ENCODE data around the gene NDUFC1. TPM values are rescaled to one million over a fixed set of nuclear protein-coding genes. Genes with fewer than 3 reads are reported as not detected.
"Not testable (repeated sequence)": the region's sequence is repeated elsewhere in the genome, so short reads cannot be mapped to it uniquely, and the experiment has no call there.

Gene NDUFC1
- total and polyA plus RNA-seq, 2 donors (not counting 1 experiment from before 2014, with no cell fraction given) = 16.9 to 19.1 TPM

DNA sequence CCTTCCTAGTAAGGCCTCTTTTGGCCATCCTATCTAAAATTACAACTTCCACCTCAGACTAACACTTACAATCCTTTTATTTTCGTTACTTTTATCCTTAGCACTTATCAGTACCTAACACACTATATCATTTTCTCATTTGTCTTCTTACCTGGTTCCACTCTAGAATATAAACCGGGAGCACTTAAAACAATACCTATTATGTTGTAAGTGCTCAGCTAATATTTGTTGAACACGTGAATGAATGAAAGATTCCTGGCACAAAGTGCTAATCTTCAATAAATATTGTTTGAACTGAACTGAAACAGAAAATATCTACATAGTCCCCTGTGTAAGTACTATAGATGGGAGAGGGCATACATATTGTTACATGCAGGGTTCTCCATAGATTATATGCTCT, 36.6 kb downstream of the NDUFC1 start:
- WGBS (ENCODE audit: insufficient coverage) = no CpG with 5 or more reads among the region's 3 CpGs
- ChIA-PET CTCF (interaction anchor here (1.2 to 2.5 kb wide), 4 partner anchors 10 to 235 kb away, joined by 3 to 17 read pairs (median 6); partner anchors contain the start of gene NAA15), POLR2A (interaction anchor here (1.3 kb wide), 1 partner anchor 35 kb away, joined by 3 read pairs; the partner anchor contains the start of gene NAA15)
- Mint-ChIP-seq H3K27ac (no peak overlapping the region), H3K4me3 (no peak overlapping the region), H3K4me1 (peaks cover 13% of the 10 kb centered on the region), H3K27me3 (no peaks in the 10 kb centered on the region), H3K9me3 (ENCODE audit: insufficient read depth) (no peaks in the 10 kb centered on the region)
- intact Hi-C loops (cut with micrococcal nuclease) = loop anchor here (1.0 to 5.0 kb wide), 3 partner anchors 15 to 38 kb away; partner anchors contain the start of gene MGARP
- no peak for DNase-seq
- Histone ChIP-seq H3K4me3 (ENCODE audit: control extremely low read depth in 1 of 5, extremely low read depth in 1 of 5, insufficient read depth in 1 of 5, low read depth in 2 of 5, low read length in 4 of 5) (no peak overlapping the region), H3K36me3 (replicated peaks in 1 of 2; ENCODE audit: control extremely low read depth in 1 of 2, control insufficient read depth in 1 of 2, extremely low read depth in 1 of 2, insufficient read depth in 2 of 2, low read length in 1 of 2) (no peaks in the 10 kb centered on the region), H3K79me2 (ENCODE audit: control insufficient read depth, insufficient read depth, low read length) (no peaks in the 10 kb centered on the region), H3K4me2 (replicated peaks; ENCODE audit: low read depth, low read length, poor library complexity, severe bottlenecking) (no peak overlapping the region), H3K9me3 (ENCODE audit: control extremely low read depth in 1 of 3, control insufficient read depth in 2 of 3, insufficient read depth in 1 of 3, low read length in 2 of 3) (no peaks in the 10 kb centered on the region), H3K27me3 (replicated peaks in 1 of 4; ENCODE audit: control extremely low read depth in 1 of 4, control insufficient read depth in 3 of 4, insufficient read depth in 4 of 4, low read length in 3 of 4) (no peaks in the 10 kb centered on the region), H2AFZ (ENCODE audit: insufficient read depth, low read depth, low read length, poor library complexity, severe bottlenecking) (no peak overlapping the region), H3K9ac (ENCODE audit: low read length) (no peak overlapping the region), H4K20me1 (ENCODE audit: control insufficient read depth, insufficient read depth, low read length, poor library complexity, severe bottlenecking) (no peaks in the 10 kb centered on the region), H3K4me1 (ENCODE audit: control insufficient read depth in 2 of 2, insufficient read depth in 2 of 2, low read length in 2 of 2) (peaks cover 10 to 11% of the 10 kb centered on the region in 2 donors), H3K27ac (ENCODE audit: low read length in 2 of 2) (no peak overlapping the region)
- TF ChIP-seq EZH2 (IDR thresholded peaks at IDR 0.05; ENCODE audit: borderline replicate concordance, insufficient read depth, low read depth, low read length, poor library complexity, severe bottlenecking) = no peak
- TF ChIP-seq, protein P1, sequence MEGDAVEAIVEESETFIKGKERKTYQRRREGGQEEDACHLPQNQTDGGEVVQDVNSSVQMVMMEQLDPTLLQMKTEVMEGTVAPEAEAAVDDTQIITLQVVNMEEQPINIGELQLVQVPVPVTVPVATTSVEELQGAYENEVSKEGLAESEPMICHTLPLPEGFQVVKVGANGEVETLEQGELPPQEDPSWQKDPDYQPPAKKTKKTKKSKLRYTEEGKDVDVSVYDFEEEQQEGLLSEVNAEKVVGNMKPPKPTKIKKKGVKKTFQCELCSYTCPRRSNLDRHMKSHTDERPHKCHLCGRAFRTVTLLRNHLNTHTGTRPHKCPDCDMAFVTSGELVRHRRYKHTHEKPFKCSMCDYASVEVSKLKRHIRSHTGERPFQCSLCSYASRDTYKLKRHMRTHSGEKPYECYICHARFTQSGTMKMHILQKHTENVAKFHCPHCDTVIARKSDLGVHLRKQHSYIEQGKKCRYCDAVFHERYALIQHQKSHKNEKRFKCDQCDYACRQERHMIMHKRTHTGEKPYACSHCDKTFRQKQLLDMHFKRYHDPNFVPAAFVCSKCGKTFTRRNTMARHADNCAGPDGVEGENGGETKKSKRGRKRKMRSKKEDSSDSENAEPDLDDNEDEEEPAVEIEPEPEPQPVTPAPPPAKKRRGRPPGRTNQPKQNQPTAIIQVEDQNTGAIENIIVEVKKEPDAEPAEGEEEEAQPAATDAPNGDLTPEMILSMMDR (IDR thresholded peaks at IDR 0.05) = no peak
- ATAC-seq (ENCODE audit: low read depth) = no peak

DNA sequence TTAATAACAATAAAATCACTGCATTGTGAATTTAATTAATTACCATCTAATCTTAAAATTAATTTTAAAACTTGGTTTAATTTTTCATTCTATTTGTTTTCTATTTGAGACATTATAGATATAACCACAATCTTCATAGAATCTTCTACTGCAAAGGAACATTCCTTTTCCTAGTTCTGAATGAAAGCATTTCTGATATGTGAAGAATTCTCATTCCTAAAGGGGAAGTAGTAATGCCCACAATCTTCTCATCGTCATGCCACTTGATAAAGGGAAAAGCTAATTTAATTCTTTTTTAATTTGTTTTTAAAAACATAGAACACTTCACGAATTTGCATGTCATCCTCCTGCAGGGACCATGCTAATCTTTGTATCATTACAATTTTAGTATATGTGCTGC, 45.9 kb downstream of the NDUFC1 start:
- CTCF ChIA-PET = interaction anchor here (1.0 kb wide), 1 partner anchor 39 kb away, joined by 3 read pairs; no protein-coding TSS in a partner anchor
- no peaks in the 10 kb centered on the region for H3K79me2 ChIP-seq (ENCODE audit: control insufficient read depth, insufficient read depth, low read length)
- no peak overlapping the region for H2AFZ ChIP-seq (ENCODE audit: insufficient read depth, low read depth, low read length, poor library complexity, severe bottlenecking)
- Mint-ChIP-seq H3K4me3 (no peak overlapping the region), H3K9me3 (ENCODE audit: insufficient read depth) (no peaks in the 10 kb centered on the region), H3K4me1 (peaks cover 7% of the 10 kb centered on the region), H3K27ac (no peak overlapping the region), H3K27me3 (no peaks in the 10 kb centered on the region)
- no peak overlapping the region for H3K4me3 ChIP-seq (ENCODE audit: control extremely low read depth in 1 of 5, extremely low read depth in 1 of 5, insufficient read depth in 1 of 5, low read depth in 2 of 5, low read length in 4 of 5)
- TF ChIP-seq EZH2 (IDR thresholded peaks at IDR 0.05; ENCODE audit: borderline replicate concordance, insufficient read depth, low read depth, low read length, poor library complexity, severe bottlenecking) = no peak
- H3K27ac ChIP-seq (ENCODE audit: low read length in 2 of 2) = no peak overlapping the region
- H3K36me3 ChIP-seq (replicated peaks in 1 of 2; ENCODE audit: control extremely low read depth in 1 of 2, control insufficient read depth in 1 of 2, extremely low read depth in 1 of 2, insufficient read depth in 2 of 2, low read length in 1 of 2) = no peaks in the 10 kb centered on the region
- intact Hi-C loops (cut with micrococcal nuclease) = no loop called here
- no CpG with 5 or more reads among the region's 2 CpGs for WGBS (ENCODE audit: insufficient coverage)
- no peak overlapping the region for H3K9ac ChIP-seq (ENCODE audit: low read length)
- H3K9me3 ChIP-seq (ENCODE audit: control extremely low read depth in 1 of 3, control insufficient read depth in 2 of 3, insufficient read depth in 1 of 3, low read length in 2 of 3) = no peaks in the 10 kb centered on the region
- DNase-seq (no peak), ATAC-seq (ENCODE audit: low read depth) (no peak)
- H4K20me1 ChIP-seq (ENCODE audit: control insufficient read depth, insufficient read depth, low read length, poor library complexity, severe bottlenecking) = no peaks in the 10 kb centered on the region
- H3K4me1 ChIP-seq (ENCODE audit: control insufficient read depth in 2 of 2, insufficient read depth in 2 of 2, low read length in 2 of 2) = peaks cover 5 to 6% of the 10 kb centered on the region in 2 donors
- POLR2A ChIA-PET = interaction anchor here (0.6 kb wide), 1 partner anchor 190 kb away, joined by 3 read pairs; no protein-coding TSS in a partner anchor
- H3K27me3 ChIP-seq (replicated peaks in 1 of 4; ENCODE audit: control extremely low read depth in 1 of 4, control insufficient read depth in 3 of 4, insufficient read depth in 4 of 4, low read length in 3 of 4) = peaks cover 0 to 2% (median 0%) of the 10 kb centered on the region in 4 experiments
- H3K4me2 ChIP-seq (replicated peaks; ENCODE audit: low read depth, low read length, poor library complexity, severe bottlenecking) = no peak overlapping the region

DNA sequence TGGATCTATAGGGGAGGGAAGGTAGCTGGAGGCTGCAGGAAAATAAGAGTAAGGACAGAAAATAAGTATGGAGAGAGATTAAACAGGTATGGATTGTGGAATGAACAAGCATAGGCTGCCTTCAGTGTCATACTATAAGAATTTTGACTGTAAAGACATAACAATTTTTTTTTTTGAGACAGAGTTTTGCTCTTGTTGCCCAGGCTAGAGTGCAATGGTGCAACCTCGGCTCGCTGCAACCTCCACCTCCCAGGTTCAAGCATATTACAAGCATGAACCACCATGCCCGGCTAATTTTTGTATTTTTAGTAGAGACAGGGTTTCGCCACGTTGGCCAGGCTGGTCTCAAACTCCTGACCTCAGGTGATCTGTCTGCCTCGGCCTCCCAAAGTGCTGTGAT, 46.7 kb downstream of the NDUFC1 start:
- H3K4me3 ChIP-seq (ENCODE audit: control extremely low read depth in 1 of 5, extremely low read depth in 1 of 5, insufficient read depth in 1 of 5, low read depth in 2 of 5, low read length in 4 of 5); H3K4me1 Mint-ChIP-seq; H3K4me3 Mint-ChIP-seq; H3K4me2 ChIP-seq (replicated peaks; ENCODE audit: low read depth, low read length, poor library complexity, severe bottlenecking); ATAC-seq (ENCODE audit: low read depth); H3K27me3 Mint-ChIP-seq; H3K9me3 ChIP-seq (ENCODE audit: control extremely low read depth in 1 of 3, control insufficient read depth in 2 of 3, insufficient read depth in 1 of 3, low read length in 2 of 3); POLR2A ChIA-PET; H3K79me2 ChIP-seq (ENCODE audit: control insufficient read depth, insufficient read depth, low read length); H3K27ac ChIP-seq (ENCODE audit: low read length in 2 of 2); H3K9me3 Mint-ChIP-seq (ENCODE audit: insufficient read depth); intact Hi-C loops (cut with micrococcal nuclease); H3K9ac ChIP-seq (ENCODE audit: low read length); H2AFZ ChIP-seq (ENCODE audit: insufficient read depth, low read depth, low read length, poor library complexity, severe bottlenecking); H3K27ac Mint-ChIP-seq; H3K4me1 ChIP-seq (ENCODE audit: control insufficient read depth in 2 of 2, insufficient read depth in 2 of 2, low read length in 2 of 2); H3K27me3 ChIP-seq (replicated peaks in 1 of 4; ENCODE audit: control extremely low read depth in 1 of 4, control insufficient read depth in 3 of 4, insufficient read depth in 4 of 4, low read length in 3 of 4); DNase-seq; H3K36me3 ChIP-seq (replicated peaks in 1 of 2; ENCODE audit: control extremely low read depth in 1 of 2, control insufficient read depth in 1 of 2, extremely low read depth in 1 of 2, insufficient read depth in 2 of 2, low read length in 1 of 2); H4K20me1 ChIP-seq (ENCODE audit: control insufficient read depth, insufficient read depth, low read length, poor library complexity, severe bottlenecking): not testable (repeated sequence)
- no CpG with 5 or more reads among the region's 6 CpGs for WGBS (ENCODE audit: insufficient coverage)
- CTCF ChIA-PET = interaction anchor here (1.1 kb wide), 1 partner anchor 40 kb away, joined by 3 read pairs; no protein-coding TSS in a partner anchor
